Sigmoid colon (tissue), 4 donors: ENCODE results near the gene GEMIN7.

Experiments used
- EP300 ChIP-seq, 4 donors: sonication (generic); formaldehyde crosslinking; IDR thresholded peaks; one replicate each; pipeline ENCODE4 v1.6.1; 2017; ENCODE audit warnings: antibody characterized with exemption in 4 of 4
- POLR2A ChIP-seq, 2 donors: fragments of 450-650 bp; IDR thresholded peaks; one replicate each; pipeline ENCODE4 v1.6.1; 2016; ENCODE audit warnings: antibody characterized with exemption in 2 of 2, mild to moderate bottlenecking in 2 of 2, moderate library complexity in 2 of 2
- POLR2AphosphoS5 ChIP-seq, 4 donors: sonication (generic); formaldehyde crosslinking; IDR thresholded peaks; one replicate each; pipeline ENCODE4 v1.6.1; 2017; ENCODE audit warnings: antibody characterized with exemption in 4 of 4
- TF ChIP-seq, protein P1 (sequence below), 4 experiments: fragments of 450-650 bp in 3 of 4; fragments of 200-600 bp in 1 of 4; IDR thresholded peaks; one replicate each; pipeline ENCODE4 v1.5.1; 2016 to 2019; ENCODE audit warnings: antibody characterized with exemption in 4 of 4, mild to moderate bottlenecking in 3 of 4, moderate library complexity in 2 of 4

DNA sequence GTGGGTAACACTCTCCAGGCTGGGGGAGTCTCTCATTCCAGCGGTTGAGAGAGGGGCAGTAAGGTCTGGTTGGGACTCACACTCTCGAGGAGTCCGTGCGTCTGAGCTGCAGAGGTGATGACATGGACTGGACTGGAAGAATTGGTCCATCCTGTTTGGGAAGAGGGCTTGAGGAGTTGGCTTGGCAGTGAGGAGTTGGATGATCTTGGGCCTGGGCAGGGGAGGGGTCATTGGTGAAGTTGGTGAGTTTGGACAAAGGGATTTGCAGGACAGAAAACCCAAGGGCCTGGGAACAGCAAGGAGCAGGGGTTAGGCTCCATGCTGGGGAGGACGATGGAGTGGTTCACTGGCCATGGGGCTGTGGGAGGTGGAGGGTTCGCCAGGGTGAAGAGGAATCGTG is 17.6 kb downstream of the GEMIN7 start:
- TF ChIP-seq, protein P1, sequence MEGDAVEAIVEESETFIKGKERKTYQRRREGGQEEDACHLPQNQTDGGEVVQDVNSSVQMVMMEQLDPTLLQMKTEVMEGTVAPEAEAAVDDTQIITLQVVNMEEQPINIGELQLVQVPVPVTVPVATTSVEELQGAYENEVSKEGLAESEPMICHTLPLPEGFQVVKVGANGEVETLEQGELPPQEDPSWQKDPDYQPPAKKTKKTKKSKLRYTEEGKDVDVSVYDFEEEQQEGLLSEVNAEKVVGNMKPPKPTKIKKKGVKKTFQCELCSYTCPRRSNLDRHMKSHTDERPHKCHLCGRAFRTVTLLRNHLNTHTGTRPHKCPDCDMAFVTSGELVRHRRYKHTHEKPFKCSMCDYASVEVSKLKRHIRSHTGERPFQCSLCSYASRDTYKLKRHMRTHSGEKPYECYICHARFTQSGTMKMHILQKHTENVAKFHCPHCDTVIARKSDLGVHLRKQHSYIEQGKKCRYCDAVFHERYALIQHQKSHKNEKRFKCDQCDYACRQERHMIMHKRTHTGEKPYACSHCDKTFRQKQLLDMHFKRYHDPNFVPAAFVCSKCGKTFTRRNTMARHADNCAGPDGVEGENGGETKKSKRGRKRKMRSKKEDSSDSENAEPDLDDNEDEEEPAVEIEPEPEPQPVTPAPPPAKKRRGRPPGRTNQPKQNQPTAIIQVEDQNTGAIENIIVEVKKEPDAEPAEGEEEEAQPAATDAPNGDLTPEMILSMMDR (IDR thresholded peaks at IDR 0.05), result no peak
- no peak for TF ChIP-seq POLR2A (IDR thresholded peaks at IDR 0.05)
- TF ChIP-seq POLR2AphosphoS5 (IDR thresholded peaks at IDR 0.05), result no peak
- no peak for TF ChIP-seq EP300 (IDR thresholded peaks at IDR 0.05)
